GM12878 (cell line): Measurements from ENCODE around the gene FALEC. TPM values are rescaled to one million over a fixed set of nuclear protein-coding genes. Genes with fewer than 3 reads are reported as not detected.

Source experiments
- ATAC-seq: fragments of 200-7000 bp; cut with Tn5 transposase; 3 replicates; pipeline ENCODE4 v1.9.1; 2020; ENCODE audit warnings: mild to moderate bottlenecking, moderate library complexity
- BruUV-seq: library from RNA; stranded (reverse); fragments of 400-500 nt; replicated peaks from 2 replicates; lab custom pipeline; 2021; lab: Mats Ljungman, UMichigan
- CTCF ChIA-PET: fragments of 300-600 bp; sonication (Branson Sonifier 250); formaldehyde crosslinking; extraction: SDS; loops from one replicate; lab custom pipeline; 2021; ENCODE audit warnings: inconsistent platforms; lab: Yijun Ruan, JAX
- POLR2A ChIA-PET: fragments of 350-600 bp; formaldehyde crosslinking; extraction: SDS; loops from one replicate; lab custom pipeline; 2021; ENCODE audit warnings: inconsistent platforms; lab: Charles Lee
- RAD21 ChIA-PET: fragments of 300-600 bp; sonication (Branson Sonifier 250); formaldehyde crosslinking; loops from one replicate; lab custom pipeline; 2023; ENCODE audit warnings: antibody characterized with exemption; ENCODE audit not compliant: unreplicated experiment; lab: Charles Lee
- SMC1A ChIA-PET: fragments of 300-600 bp; sonication (Branson Sonifier 250); formaldehyde crosslinking; loops from one replicate; lab custom pipeline; 2023; ENCODE audit not compliant: unreplicated experiment, uncharacterized antibody; lab: Charles Lee
- DNase-seq: peaks from one replicate; pipeline ENCODE4 v3.0.0-alpha.2; 2011; ENCODE audit warnings: low read depth, low spot score
- FAIRE-seq: peaks from 3 replicates; lab custom pipeline; 2011; peaks lifted over from hg19 to GRCh38; lab: Jason Lieb, UNC
- H2AFZ ChIP-seq: 2 replicates; pipeline ENCODE4 v1.6.0; 2011; ENCODE audit warnings: low read depth, low read length, control low read depth; ENCODE audit not compliant: control insufficient read depth
- H3K27ac ChIP-seq: 2 replicates; pipeline ENCODE4 v1.5.1; 2011; ENCODE audit warnings: control low read depth; ENCODE audit not compliant: control insufficient read depth, insufficient read depth
- H3K27me3 ChIP-seq, 2 experiments: replicated peaks in 1 of 2; 2 replicates each; pipeline versions ENCODE4 v1.6.0 to v1.6.1; 2011; ENCODE audit warnings: low read length in 1 of 2; ENCODE audit not compliant: control insufficient read depth in 2 of 2, insufficient read depth in 2 of 2
- H3K36me3 ChIP-seq, 2 experiments: 2 replicates each; pipeline ENCODE4 v1.5.1; 2011; ENCODE audit warnings: low read length in 1 of 2; ENCODE audit not compliant: control insufficient read depth in 2 of 2, insufficient read depth in 2 of 2
- H3K4me1 ChIP-seq: 2 replicates; pipeline ENCODE4 v1.6.1; 2011; ENCODE audit warnings: mild to moderate bottlenecking, low read length, moderate library complexity, mixed read lengths; ENCODE audit not compliant: control insufficient read depth, insufficient read depth
- H3K4me2 ChIP-seq: 2 replicates; pipeline ENCODE4 v1.6.0; 2011; ENCODE audit warnings: control low read depth; ENCODE audit not compliant: control insufficient read depth, insufficient read depth
- H3K4me3 ChIP-seq: fragments of 200-600 bp; sonication (generic); 2 replicates; pipeline ENCODE4 v1.5.1; 2016
- H3K79me2 ChIP-seq: 2 replicates; pipeline ENCODE4 v1.6.0; 2011; ENCODE audit warnings: low read length; ENCODE audit not compliant: control insufficient read depth, insufficient read depth
- H3K9ac ChIP-seq: 2 replicates; pipeline ENCODE4 v1.8.0; 2011; ENCODE audit warnings: low read length, control low read depth, mixed read lengths; ENCODE audit not compliant: control insufficient read depth, insufficient read depth
- H3K9me3 ChIP-seq: replicated peaks from 3 replicates; pipeline ENCODE4 v1.5.1; 2011; ENCODE audit warnings: mild to moderate bottlenecking, low read length; ENCODE audit not compliant: control insufficient read depth, insufficient read depth
- H4K20me1 ChIP-seq: 2 replicates; pipeline ENCODE4 v1.6.0; 2011; ENCODE audit not compliant: control insufficient read depth, insufficient read depth
- ATF7 ChIP-seq: fragments of 450-650 bp; IDR thresholded peaks from 2 replicates; pipeline ENCODE4 v1.6.1; 2016; ENCODE audit warnings: low read depth, mild to moderate bottlenecking
- BMI1 ChIP-seq: fragments of 450-650 bp; IDR thresholded peaks from 2 replicates; pipeline ENCODE4 v1.6.1; 2016; ENCODE audit warnings: mild to moderate bottlenecking, moderate library complexity, borderline replicate concordance
- BRCA1 ChIP-seq: IDR thresholded peaks from 2 replicates; pipeline ENCODE4 v1.6.1; 2011; ENCODE audit warnings: low read depth, low read length, improper control_type of control experiment
- CEBPB ChIP-seq, 2 experiments: fragments of 150-350 bp in 1 of 2; IDR thresholded peaks; 2 replicates each; pipeline ENCODE4 v1.6.1; 2012 to 2014; ENCODE audit warnings: low read depth in 2 of 2, low read length in 2 of 2, borderline replicate concordance in 1 of 2, inconsistent platforms in 1 of 2
- GABPA ChIP-seq: IDR thresholded peaks from 2 replicates; pipeline ENCODE4 v1.6.1; 2014; ENCODE audit warnings: antibody characterized with exemption, low read depth, mild to moderate bottlenecking, inconsistent platforms
- HDGF ChIP-seq: fragments of 450-650 bp; IDR thresholded peaks from 2 replicates; pipeline ENCODE4 v1.6.1; 2016; ENCODE audit warnings: antibody characterized with exemption
- NR2F1 ChIP-seq: fragments of 450-650 bp; conservative IDR thresholded peaks from 2 replicates; pipeline ENCODE4 v1.6.1; 2017; ENCODE audit warnings: mild to moderate bottlenecking
- POLR2AphosphoS2 ChIP-seq: IDR thresholded peaks from 2 replicates; pipeline ENCODE4 v1.6.1; 2011; ENCODE audit warnings: low read depth, mild to moderate bottlenecking, low read length, improper control_type of control experiment, moderate library complexity
- SMARCA5 ChIP-seq: fragments of 450-650 bp; IDR thresholded peaks from 2 replicates; pipeline ENCODE4 v1.6.1; 2017; ENCODE audit warnings: mild to moderate bottlenecking
- SP1 ChIP-seq: IDR thresholded peaks from one replicate; pipeline ENCODE4 v1.6.1; 2011; ENCODE audit warnings: low read depth, low read length
- ZNF24 ChIP-seq: fragments of 450-650 bp; IDR thresholded peaks from 2 replicates; pipeline ENCODE4 v1.6.1; 2017; ENCODE audit warnings: antibody characterized with exemption, mild to moderate bottlenecking
- WGBS: methylation state at CpG from one replicate; pipeline ENCODE4 v1.1.6; 2016; ENCODE audit warnings: low lambda C conversion rate; ENCODE audit not compliant: insufficient replicate concordance, insufficient coverage; ENCODE audit errors: missing lambda C conversion rate; 5-methylcytosine and 5-hydroxymethylcytosine counted together
- in situ Hi-C: fragments of 300-500 bp; cut with MboI; formaldehyde crosslinking; loops from 9 replicates; pipeline ENCODE4 v1.14.3; 2018; ENCODE audit warnings: mixed read lengths
- intact Hi-C: fragments of 100-400 bp; cut with micrococcal nuclease; formaldehyde crosslinking; loops from one replicate; pipeline ENCODE4 v1.14.2; 2022; ENCODE audit not compliant: unreplicated experiment
- polyA plus RNA-seq, 11 experiments: library from polyadenylated mRNA; depleted of rRNA in 4 of 11; unstranded in 6 of 11; stranded (reverse) in 5 of 11; fragments of >200 nt; fragmentation: Nextera tagmentation in 4 of 11; fragmentation: Illumina TruSeq in 1 of 11; extraction: Ambion mirVana in 4 of 11; extraction: Trizol in 1 of 11; gene quantifications; 1 replicate in 1 of 11; 2 replicates in 10 of 11; pipeline versions ENCODE4 v1.2.1 to v1.2.3, GENCODE V29; 2011 to 2016; ENCODE audit warnings: inconsistent platforms in 2 of 11, missing spikeins in 2 of 11, low read depth in 1 of 11
- total RNA-seq, 4 experiments: library from RNA; depleted of rRNA in 3 of 4; stranded (reverse); fragments of >200 nt in 3 of 4; fragmentation: Illumina TruSeq in 1 of 4; extraction: Trizol in 1 of 4; gene quantifications; 2 replicates each; pipeline versions ENCODE4 v1.2.1 to v1.2.3, GENCODE V29; 2013 to 2021
- TF ChIP-seq, protein P1 (sequence below): IDR thresholded peaks from 2 replicates; pipeline ENCODE4 v1.6.1; 2011; ENCODE audit warnings: low read depth, mild to moderate bottlenecking, low read length, moderate library complexity, borderline replicate concordance; ENCODE audit errors: extremely low read depth
- TF ChIP-seq, protein P2 (sequence below): fragments of 450-650 bp; IDR thresholded peaks from 2 replicates; pipeline ENCODE4 v1.6.1; 2018; ENCODE audit warnings: mild to moderate bottlenecking, low read depth, moderate library complexity; ENCODE audit not compliant: partially characterized antibody

The FALEC gene
- total and polyA plus RNA-seq, 10 of the 15 experiments (the other 5 are each of a cell fraction or from before 2014, with no cell fraction given): 0.21 to 0.71 (median 0.32) TPM; not detected in 3

DNA sequence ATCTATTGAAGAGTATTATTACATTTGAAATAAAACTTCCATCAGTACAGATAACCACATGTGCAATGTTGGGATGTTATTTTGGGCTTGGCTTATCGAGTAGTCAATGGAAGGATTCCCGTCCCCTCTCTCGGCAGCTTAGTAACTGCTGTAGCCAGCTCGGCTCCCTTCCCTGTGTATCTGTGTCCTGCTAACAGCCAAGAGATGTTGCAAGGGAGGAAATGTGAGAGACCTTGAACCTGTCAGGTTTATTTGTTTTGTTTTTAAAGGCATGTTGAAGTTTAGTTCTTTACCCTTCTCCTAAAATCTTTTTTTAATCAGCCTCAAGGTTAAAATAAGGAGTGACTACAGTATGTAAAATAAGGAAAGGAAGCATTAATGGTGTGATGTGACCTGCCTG lies 41.9 kb upstream of the FALEC start:
- WGBS: 85% methylated on average over 4 of the region's 4 CpGs
- no peak for DNase-seq

DNA sequence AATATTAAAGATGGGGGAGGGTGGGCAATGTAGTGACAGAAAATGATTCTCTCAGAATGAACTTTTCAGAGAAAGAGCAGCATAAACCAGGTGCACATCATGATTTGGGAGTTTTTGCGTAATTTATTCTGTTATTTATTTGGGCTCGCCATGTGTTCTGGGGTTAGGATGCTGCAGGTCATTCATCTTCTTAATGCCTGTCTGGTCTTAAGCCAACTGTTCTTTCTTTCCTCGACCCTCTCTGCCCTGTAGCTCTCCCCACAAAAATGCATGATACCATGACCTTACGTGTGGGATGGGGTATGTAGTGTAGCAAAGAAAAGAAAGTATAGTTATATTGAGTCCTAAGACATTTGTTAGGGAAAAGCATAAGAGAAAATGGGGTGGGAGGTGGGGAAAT lies 40.7 kb upstream of the FALEC start:
- H3K4me1 ChIP-seq: no peaks in the 10 kb centered on the region
- no peak overlapping the region for H3K9ac ChIP-seq
- no peaks in the 10 kb centered on the region for H4K20me1 ChIP-seq
- RAD21 ChIA-PET: no interaction called here
- no peak for FAIRE-seq
- peaks cover 14 to 18% of the 10 kb centered on the region in 2 experiments; a peak in 3 of 4 replicates for H3K36me3 ChIP-seq
- SMC1A ChIA-PET: interaction anchor here (0.6 kb wide), 1 partner anchor 252 kb away, joined by 3 read pairs; no protein-coding TSS in a partner anchor
- no peaks in the 10 kb centered on the region for H3K79me2 ChIP-seq
- H3K27ac ChIP-seq: no peak overlapping the region
- ATAC-seq: no peak
- no peak overlapping the region for H2AFZ ChIP-seq
- no peak overlapping the region for H3K4me3 ChIP-seq
- no peak for DNase-seq
- H3K9me3 ChIP-seq: no peaks in the 10 kb centered on the region
- H3K4me2 ChIP-seq: no peak overlapping the region
- POLR2A ChIA-PET: interaction anchor here (0.6 kb wide), 1 partner anchor 60 kb away, joined by 3 read pairs; no protein-coding TSS in a partner anchor
- WGBS: 76% methylated on average over 4 of the region's 4 CpGs
- BruUV-seq: no TSS peak
- in situ Hi-C loops (no loop called here), intact Hi-C loops (no loop called here)
- CTCF ChIA-PET: interaction anchor here (1.5 kb wide), 1 partner anchor 57 kb away, joined by 4 read pairs; no protein-coding TSS in a partner anchor
- no peaks in the 10 kb centered on the region for H3K27me3 ChIP-seq
- TF ChIP-seq POLR2AphosphoS2 (no peak), ATF7 (no peak), GABPA (no peak), SMARCA5 (no peak), BRCA1 (no peak), BMI1 (no peak), NR2F1 (no peak), ZNF24 (no peak), CEBPB (IDR thresholded peaks at IDR 0.05; ENCODE audit: borderline replicate concordance in 1 of 2, low read depth in 2 of 2, low read length in 2 of 2) (no peak)
- TF ChIP-seq, protein P1, sequence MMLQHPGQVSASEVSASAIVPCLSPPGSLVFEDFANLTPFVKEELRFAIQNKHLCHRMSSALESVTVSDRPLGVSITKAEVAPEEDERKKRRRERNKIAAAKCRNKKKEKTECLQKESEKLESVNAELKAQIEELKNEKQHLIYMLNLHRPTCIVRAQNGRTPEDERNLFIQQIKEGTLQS: no peak

More for the DNA sequence above, 41.9 kb upstream of the FALEC start:
- FAIRE-seq (no peak), ATAC-seq (no peak)
- H3K9me3 ChIP-seq: no peaks in the 10 kb centered on the region
- no peaks in the 10 kb centered on the region for H3K4me1 ChIP-seq
- BruUV-seq: no TSS peak
- no peaks in the 10 kb centered on the region for H4K20me1 ChIP-seq
- H3K9ac ChIP-seq: no peak overlapping the region
- TF ChIP-seq, protein P2, sequence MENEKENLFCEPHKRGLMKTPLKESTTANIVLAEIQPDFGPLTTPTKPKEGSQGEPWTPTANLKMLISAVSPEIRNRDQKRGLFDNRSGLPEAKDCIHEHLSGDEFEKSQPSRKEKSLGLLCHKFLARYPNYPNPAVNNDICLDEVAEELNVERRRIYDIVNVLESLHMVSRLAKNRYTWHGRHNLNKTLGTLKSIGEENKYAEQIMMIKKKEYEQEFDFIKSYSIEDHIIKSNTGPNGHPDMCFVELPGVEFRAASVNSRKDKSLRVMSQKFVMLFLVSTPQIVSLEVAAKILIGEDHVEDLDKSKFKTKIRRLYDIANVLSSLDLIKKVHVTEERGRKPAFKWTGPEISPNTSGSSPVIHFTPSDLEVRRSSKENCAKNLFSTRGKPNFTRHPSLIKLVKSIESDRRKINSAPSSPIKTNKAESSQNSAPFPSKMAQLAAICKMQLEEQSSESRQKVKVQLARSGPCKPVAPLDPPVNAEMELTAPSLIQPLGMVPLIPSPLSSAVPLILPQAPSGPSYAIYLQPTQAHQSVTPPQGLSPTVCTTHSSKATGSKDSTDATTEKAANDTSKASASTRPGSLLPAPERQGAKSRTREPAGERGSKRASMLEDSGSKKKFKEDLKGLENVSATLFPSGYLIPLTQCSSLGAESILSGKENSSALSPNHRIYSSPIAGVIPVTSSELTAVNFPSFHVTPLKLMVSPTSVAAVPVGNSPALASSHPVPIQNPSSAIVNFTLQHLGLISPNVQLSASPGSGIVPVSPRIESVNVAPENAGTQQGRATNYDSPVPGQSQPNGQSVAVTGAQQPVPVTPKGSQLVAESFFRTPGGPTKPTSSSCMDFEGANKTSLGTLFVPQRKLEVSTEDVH: no peak
- no peak for TF ChIP-seq HDGF
- no peak for TF ChIP-seq SP1
- H3K27ac ChIP-seq: no peak overlapping the region
- RAD21 ChIA-PET: no interaction called here
- no peaks in the 10 kb centered on the region for H3K27me3 ChIP-seq
- no peaks in the 10 kb centered on the region for H3K79me2 ChIP-seq
- H3K36me3 ChIP-seq: peaks cover 14 to 18% of the 10 kb centered on the region in 2 experiments; a peak in 3 of 4 replicates
- POLR2A ChIA-PET: no interaction called here
- intact Hi-C loops: no loop called here
- CTCF ChIA-PET: no interaction called here
- no peak overlapping the region for H3K4me2 ChIP-seq
- no peak overlapping the region for H3K4me3 ChIP-seq
- SMC1A ChIA-PET: interaction anchor here (0.7 kb wide), 1 partner anchor 175 kb away, joined by 3 read pairs; no protein-coding TSS in a partner anchor
- in situ Hi-C loops: no loop called here
- H2AFZ ChIP-seq: no peak overlapping the region
